Measurements from ENCODE around the gene SFXN3. TPM values are rescaled to one million over a fixed set of nuclear protein-coding genes. Genes with fewer than 3 reads are reported as not detected.

SFXN3 gene
- total and polyA plus RNA-seq, 10 of the 15 experiments (the other 5 are each of a cell fraction or from before 2014, with no cell fraction given), result 0.05 to 11.3 (median 1.2) TPM

GRCh38 chr10:101085846-101086245, 54.8 kb downstream of the SFXN3 start:
- SMC1A ChIA-PET (ENCODE audit: uncharacterized antibody, unreplicated experiment), result interaction anchor here (2.4 kb wide), 1 partner anchor 10 kb away, joined by 11 read pairs; no protein-coding TSS in a partner anchor
- WGBS (ENCODE audit: insufficient coverage, insufficient replicate concordance, low lambda C conversion rate, missing lambda C conversion rate), result 1% methylated on average over 6 of the region's 6 CpGs

More at GRCh38 chr10:101085846-101086245, 54.8 kb downstream of the SFXN3 start:
- no TSS peak for BruUV-seq (replicated peaks)
- ChIA-PET RAD21 (ENCODE audit: unreplicated experiment) (interaction anchor here (0.6 kb wide), 1 partner anchor 10 kb away, joined by 3 read pairs; no protein-coding TSS in a partner anchor), POLR2A (no interaction called here), CTCF (interaction anchor here (0.9 to 5.9 kb wide), 4 partner anchors 10 to 34 kb away, joined by 3 to 31 read pairs (median 4); no protein-coding TSS in a partner anchor)
- Histone ChIP-seq H3K36me3 (ENCODE audit: control insufficient read depth in 2 of 2, insufficient read depth in 2 of 2, low read length in 1 of 2) (no peaks in the 10 kb centered on the region), H3K9ac (ENCODE audit: control insufficient read depth, insufficient read depth, low read length) (no peak overlapping the region), H3K4me2 (ENCODE audit: control insufficient read depth, insufficient read depth) (no peak overlapping the region), H3K4me3 (no peak overlapping the region), H3K4me1 (ENCODE audit: control insufficient read depth, insufficient read depth, low read length) (no peaks in the 10 kb centered on the region), H2AFZ (ENCODE audit: control insufficient read depth, low read depth, low read length) (no peak overlapping the region), H4K20me1 (ENCODE audit: control insufficient read depth, insufficient read depth) (no peaks in the 10 kb centered on the region), H3K27me3 (replicated peaks in 1 of 2; ENCODE audit: control insufficient read depth in 2 of 2, insufficient read depth in 2 of 2, low read length in 1 of 2) (peaks cover 1 to 14% of the 10 kb centered on the region in 2 experiments), H3K9me3 (replicated peaks; ENCODE audit: control insufficient read depth, insufficient read depth, low read length) (no peaks in the 10 kb centered on the region), H3K27ac (ENCODE audit: control insufficient read depth, insufficient read depth) (no peak overlapping the region), H3K79me2 (ENCODE audit: control insufficient read depth, insufficient read depth, low read length) (no peaks in the 10 kb centered on the region)
- no peak for DNase-seq (ENCODE audit: low read depth, low spot score)
- FAIRE-seq, result no peak
- no peak for ATAC-seq
- intact Hi-C loops (cut with micrococcal nuclease; ENCODE audit: unreplicated experiment), result no loop called here
- in situ Hi-C loops (cut with MboI), result no loop called here
- TF ChIP-seq FOS (IDR thresholded peaks at IDR 0.05; ENCODE audit: borderline replicate concordance, extremely low read depth, insufficient read length) (no peak), CBFB (IDR thresholded peaks at IDR 0.05; ENCODE audit: low read depth) (no peak), ATF7 (IDR thresholded peaks at IDR 0.05; ENCODE audit: low read depth) (no peak), ESRRA (IDR thresholded peaks at IDR 0.05; ENCODE audit: low read length) (no peak), JUNB (IDR thresholded peaks at IDR 0.05) (no peak), HDGF (IDR thresholded peaks at IDR 0.05) (no peak)
- TF ChIP-seq, protein P1, sequence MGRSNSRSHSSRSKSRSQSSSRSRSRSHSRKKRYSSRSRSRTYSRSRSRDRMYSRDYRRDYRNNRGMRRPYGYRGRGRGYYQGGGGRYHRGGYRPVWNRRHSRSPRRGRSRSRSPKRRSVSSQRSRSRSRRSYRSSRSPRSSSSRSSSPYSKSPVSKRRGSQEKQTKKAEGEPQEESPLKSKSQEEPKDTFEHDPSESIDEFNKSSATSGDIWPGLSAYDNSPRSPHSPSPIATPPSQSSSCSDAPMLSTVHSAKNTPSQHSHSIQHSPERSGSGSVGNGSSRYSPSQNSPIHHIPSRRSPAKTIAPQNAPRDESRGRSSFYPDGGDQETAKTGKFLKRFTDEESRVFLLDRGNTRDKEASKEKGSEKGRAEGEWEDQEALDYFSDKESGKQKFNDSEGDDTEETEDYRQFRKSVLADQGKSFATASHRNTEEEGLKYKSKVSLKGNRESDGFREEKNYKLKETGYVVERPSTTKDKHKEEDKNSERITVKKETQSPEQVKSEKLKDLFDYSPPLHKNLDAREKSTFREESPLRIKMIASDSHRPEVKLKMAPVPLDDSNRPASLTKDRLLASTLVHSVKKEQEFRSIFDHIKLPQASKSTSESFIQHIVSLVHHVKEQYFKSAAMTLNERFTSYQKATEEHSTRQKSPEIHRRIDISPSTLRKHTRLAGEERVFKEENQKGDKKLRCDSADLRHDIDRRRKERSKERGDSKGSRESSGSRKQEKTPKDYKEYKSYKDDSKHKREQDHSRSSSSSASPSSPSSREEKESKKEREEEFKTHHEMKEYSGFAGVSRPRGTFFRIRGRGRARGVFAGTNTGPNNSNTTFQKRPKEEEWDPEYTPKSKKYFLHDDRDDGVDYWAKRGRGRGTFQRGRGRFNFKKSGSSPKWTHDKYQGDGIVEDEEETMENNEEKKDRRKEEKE (IDR thresholded peaks at IDR 0.05), result no peak
- TF ChIP-seq, protein P2, sequence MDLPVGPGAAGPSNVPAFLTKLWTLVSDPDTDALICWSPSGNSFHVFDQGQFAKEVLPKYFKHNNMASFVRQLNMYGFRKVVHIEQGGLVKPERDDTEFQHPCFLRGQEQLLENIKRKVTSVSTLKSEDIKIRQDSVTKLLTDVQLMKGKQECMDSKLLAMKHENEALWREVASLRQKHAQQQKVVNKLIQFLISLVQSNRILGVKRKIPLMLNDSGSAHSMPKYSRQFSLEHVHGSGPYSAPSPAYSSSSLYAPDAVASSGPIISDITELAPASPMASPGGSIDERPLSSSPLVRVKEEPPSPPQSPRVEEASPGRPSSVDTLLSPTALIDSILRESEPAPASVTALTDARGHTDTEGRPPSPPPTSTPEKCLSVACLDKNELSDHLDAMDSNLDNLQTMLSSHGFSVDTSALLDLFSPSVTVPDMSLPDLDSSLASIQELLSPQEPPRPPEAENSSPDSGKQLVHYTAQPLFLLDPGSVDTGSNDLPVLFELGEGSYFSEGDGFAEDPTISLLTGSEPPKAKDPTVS (IDR thresholded peaks at IDR 0.05; ENCODE audit: low read depth, low read length), result no peak
